ENCODE measurements around the gene CCND3. TPM values are rescaled to one million over a fixed set of nuclear protein-coding genes. Genes with fewer than 3 reads are reported as not detected.

CCND3 gene
- total and polyA plus RNA-seq, 2 of the 13 experiments (the other 11 are each of a cell fraction or from before 2014, with no cell fraction given), result 4.3 to 7.2 TPM

DNA sequence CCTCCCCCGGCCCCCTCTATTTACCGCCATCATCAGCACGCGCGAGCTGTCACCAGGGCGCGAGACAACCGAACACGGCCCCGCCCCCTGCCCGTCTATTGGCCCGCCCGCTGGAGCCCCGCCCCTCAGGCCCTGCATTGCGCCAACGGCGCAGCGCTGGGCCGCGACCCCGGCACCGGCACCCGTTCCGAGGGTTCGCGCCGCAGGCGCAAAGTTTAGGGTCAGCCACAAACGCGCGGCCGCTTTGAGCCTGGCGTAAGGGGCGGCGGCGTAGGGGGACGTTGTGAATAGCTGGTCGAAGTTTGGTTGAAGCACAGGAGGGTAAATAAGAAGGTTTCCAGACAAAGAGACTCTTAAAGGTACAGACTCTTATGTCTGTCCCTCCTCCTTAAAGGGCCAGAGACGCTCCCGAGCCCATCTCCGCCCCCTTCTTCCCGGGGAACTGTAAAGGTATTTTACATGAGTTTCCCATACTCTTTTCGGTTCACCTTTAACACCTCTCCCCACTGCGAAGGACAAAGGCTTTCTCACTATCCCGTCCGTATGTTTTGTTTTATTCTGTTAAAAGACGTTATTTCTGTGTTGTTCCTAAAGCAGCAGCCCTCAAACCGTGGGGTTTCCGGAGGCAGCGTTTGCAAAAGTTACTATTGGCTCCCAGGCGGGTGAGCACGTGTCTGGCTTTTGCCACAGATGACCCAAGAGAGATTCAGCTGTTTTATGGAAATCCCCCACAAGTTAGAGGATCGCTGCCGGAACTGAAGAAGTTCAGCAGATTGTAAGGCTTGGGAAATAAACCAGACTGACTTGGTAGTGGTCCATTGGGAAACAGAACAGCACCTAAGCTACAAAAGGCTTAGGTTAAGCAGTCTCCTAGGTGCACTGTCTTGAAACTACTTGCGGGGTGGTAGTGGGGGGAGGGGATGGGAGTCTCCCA is 46.0 kb downstream of the CCND3 start, which contains the start of gene USP49 (continued):
- TF ChIP-seq, protein P1, sequence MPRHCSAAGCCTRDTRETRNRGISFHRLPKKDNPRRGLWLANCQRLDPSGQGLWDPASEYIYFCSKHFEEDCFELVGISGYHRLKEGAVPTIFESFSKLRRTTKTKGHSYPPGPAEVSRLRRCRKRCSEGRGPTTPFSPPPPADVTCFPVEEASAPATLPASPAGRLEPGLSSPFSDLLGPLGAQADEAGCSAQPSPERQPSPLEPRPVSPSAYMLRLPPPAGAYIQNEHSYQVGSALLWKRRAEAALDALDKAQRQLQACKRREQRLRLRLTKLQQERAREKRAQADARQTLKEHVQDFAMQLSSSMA (CRISPR knock-in tag; IDR thresholded peaks at IDR 0.05), result peak; percentile 50
- no peak for TF ChIP-seq KLF9 (CRISPR knock-in tag; IDR thresholded peaks at IDR 0.05; ENCODE audit: low read depth)
- no peak for TF ChIP-seq RBM39 (IDR thresholded peaks at IDR 0.05; ENCODE audit: low read depth, low read length, poor library complexity, severe bottlenecking)
- TF ChIP-seq RBAK (CRISPR knock-in tag; IDR thresholded peaks at IDR 0.05), result peak; percentile 62
- TF ChIP-seq ZNF598 (CRISPR knock-in tag; IDR thresholded peaks at IDR 0.05; ENCODE audit: borderline replicate concordance), result peak; percentile 64; the same call in 1 of the 2 replicates
- no peak for TF ChIP-seq NBN (conservative IDR thresholded peaks at IDR 0.05)
- TF ChIP-seq, protein P2, sequence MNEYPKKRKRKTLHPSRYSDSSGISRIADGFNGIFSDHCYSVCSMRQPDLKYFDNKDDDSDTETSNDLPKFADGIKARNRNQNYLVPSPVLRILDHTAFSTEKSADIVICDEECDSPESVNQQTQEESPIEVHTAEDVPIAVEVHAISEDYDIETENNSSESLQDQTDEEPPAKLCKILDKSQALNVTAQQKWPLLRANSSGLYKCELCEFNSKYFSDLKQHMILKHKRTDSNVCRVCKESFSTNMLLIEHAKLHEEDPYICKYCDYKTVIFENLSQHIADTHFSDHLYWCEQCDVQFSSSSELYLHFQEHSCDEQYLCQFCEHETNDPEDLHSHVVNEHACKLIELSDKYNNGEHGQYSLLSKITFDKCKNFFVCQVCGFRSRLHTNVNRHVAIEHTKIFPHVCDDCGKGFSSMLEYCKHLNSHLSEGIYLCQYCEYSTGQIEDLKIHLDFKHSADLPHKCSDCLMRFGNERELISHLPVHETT (CRISPR knock-in tag; conservative IDR thresholded peaks at IDR 0.05), result no peak
- no peak for TF ChIP-seq ZNF569 (CRISPR knock-in tag; IDR thresholded peaks at IDR 0.05; ENCODE audit: borderline replicate concordance)
- TF ChIP-seq HNRNPUL1 (IDR thresholded peaks at IDR 0.05; ENCODE audit: low read depth, low read length), result no peak
- no peak for TF ChIP-seq TEAD3 (CRISPR knock-in tag; optimal IDR thresholded peaks at IDR 0.05; ENCODE audit: borderline replicate concordance)
- no peak for TF ChIP-seq ZFP62 (CRISPR knock-in tag; IDR thresholded peaks at IDR 0.05)
- TF ChIP-seq CBX5 (CRISPR knock-in tag; IDR thresholded peaks at IDR 0.05; ENCODE audit: borderline replicate concordance), result no peak
- peak; percentile 100 for TF ChIP-seq HNRNPLL (IDR thresholded peaks at IDR 0.05; ENCODE audit: low read depth, low read length, poor library complexity, severe bottlenecking)
- TF ChIP-seq TAF1 (CRISPR knock-in tag; IDR thresholded peaks at IDR 0.05), result no peak
- TF ChIP-seq, protein P3, sequence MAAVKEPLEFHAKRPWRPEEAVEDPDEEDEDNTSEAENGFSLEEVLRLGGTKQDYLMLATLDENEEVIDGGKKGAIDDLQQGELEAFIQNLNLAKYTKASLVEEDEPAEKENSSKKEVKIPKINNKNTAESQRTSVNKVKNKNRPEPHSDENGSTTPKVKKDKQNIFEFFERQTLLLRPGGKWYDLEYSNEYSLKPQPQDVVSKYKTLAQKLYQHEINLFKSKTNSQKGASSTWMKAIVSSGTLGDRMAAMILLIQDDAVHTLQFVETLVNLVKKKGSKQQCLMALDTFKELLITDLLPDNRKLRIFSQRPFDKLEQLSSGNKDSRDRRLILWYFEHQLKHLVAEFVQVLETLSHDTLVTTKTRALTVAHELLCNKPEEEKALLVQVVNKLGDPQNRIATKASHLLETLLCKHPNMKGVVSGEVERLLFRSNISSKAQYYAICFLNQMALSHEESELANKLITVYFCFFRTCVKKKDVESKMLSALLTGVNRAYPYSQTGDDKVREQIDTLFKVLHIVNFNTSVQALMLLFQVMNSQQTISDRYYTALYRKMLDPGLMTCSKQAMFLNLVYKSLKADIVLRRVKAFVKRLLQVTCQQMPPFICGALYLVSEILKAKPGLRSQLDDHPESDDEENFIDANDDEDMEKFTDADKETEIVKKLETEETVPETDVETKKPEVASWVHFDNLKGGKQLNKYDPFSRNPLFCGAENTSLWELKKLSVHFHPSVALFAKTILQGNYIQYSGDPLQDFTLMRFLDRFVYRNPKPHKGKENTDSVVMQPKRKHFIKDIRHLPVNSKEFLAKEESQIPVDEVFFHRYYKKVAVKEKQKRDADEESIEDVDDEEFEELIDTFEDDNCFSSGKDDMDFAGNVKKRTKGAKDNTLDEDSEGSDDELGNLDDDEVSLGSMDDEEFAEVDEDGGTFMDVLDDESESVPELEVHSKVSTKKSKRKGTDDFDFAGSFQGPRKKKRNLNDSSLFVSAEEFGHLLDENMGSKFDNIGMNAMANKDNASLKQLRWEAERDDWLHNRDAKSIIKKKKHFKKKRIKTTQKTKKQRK (IDR thresholded peaks at IDR 0.05; ENCODE audit: low read length), result no peak
- TF ChIP-seq DR1 (CRISPR knock-in tag; IDR thresholded peaks at IDR 0.05), result no peak
- TF ChIP-seq RAD51 (IDR thresholded peaks at IDR 0.05; ENCODE audit: borderline replicate concordance), result no peak
- peak; percentile 67; the same call in 1 of the 2 replicates for TF ChIP-seq ZMAT3 (CRISPR knock-in tag; conservative IDR thresholded peaks at IDR 0.05)
- no peak for TF ChIP-seq ZNF17 (CRISPR knock-in tag; IDR thresholded peaks at IDR 0.05)
- no peak for TF ChIP-seq SCMH1 (CRISPR knock-in tag; IDR thresholded peaks at IDR 0.05; ENCODE audit: borderline replicate concordance)
- TF ChIP-seq HNF4A (CRISPR knock-in tag; IDR thresholded peaks at IDR 0.05), result 0 out of 2 replicates have a peak, but pooled peaks have one; percentile 45
- TF ChIP-seq ZNF274 (CRISPR knock-in tag; IDR thresholded peaks at IDR 0.05), result 0 out of 2 replicates have a peak, but pooled peaks have one; percentile 53
- TF ChIP-seq SALL2 (CRISPR knock-in tag; IDR thresholded peaks at IDR 0.05), result no peak
- no peak; the same call in 1 of the 2 replicates for TF ChIP-seq FOXC1 (CRISPR knock-in tag; IDR thresholded peaks at IDR 0.05; ENCODE audit: borderline replicate concordance)
- TF ChIP-seq RXRA (CRISPR knock-in tag; IDR thresholded peaks at IDR 0.05), result peak; percentile 15; the same call in 1 of the 2 replicates
- no peak for TF ChIP-seq ZNF891 (CRISPR knock-in tag; IDR thresholded peaks at IDR 0.05)
